ENCODE data around the gene DBX1.

Gene DBX1

DNA sequence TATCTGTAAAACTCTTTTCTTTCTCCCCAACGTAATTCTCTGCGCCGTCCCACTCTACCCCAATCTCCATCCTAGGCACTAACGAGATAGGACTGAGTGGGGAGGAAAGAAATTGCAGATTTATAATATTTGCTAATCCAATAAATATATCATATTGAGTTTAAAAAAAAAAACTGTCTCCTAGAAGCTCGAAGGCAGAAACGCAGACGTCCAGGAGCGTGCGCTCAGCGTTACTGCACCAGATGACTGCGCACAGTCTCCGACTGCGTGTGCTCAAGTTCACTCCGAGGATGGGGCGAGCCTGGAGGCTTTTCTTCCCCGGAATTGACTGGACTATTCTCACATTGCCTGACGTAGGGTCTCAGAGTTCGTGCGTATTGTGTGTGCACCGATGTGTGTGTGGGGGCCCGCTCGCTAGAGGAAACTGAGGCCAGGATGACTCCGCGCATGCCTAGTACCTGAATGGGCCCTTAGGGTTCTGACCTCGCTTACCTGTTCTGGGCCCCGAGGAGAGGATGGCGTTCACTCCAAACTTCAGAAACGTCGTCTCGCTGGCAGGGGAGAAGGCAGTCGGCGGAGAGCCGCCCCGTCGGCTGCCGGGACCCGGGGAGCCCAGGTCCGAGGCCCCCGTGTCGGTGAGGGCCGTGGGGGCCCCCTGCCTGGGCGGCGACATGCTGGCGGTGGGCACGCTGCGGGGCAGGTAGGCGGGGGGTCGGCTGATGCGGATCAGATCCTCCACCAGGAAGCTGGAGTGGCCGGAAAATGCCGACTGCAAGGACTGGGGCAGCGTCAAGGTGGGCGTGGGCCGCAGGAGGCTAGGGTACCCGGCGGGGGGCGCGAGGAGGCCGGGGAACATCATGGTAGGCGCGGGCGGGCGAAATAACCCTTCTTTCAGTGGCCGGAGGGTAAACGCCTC, 551 bp downstream of the DBX1 start:
- no peak overlapping the region for H3K27ac ChIP-seq
- no peaks in the 10 kb centered on the region for H3K36me3 ChIP-seq (replicated peaks)
- in situ Hi-C loops (cut with HindIII; ENCODE audit: low pct_ligation_motif_present, low sequenced_read_pairs): no loop called here
- no peak for DNase-seq
- no peak for TF ChIP-seq CTCF (IDR thresholded peaks at IDR 0.05; ENCODE audit: low read depth, low read length, missing control alignments)
- peaks cover 87% of the 10 kb centered on the region for H3K27me3 ChIP-seq (replicated peaks)
- H3K4me3 ChIP-seq (ENCODE audit: low read depth, low read length): no peak overlapping the region

GRCh38 chr11:20158597-20159257, 1.5 kb downstream of the DBX1 start:
- Histone ChIP-seq H3K4me3 (ENCODE audit: low read depth, low read length) (no peak overlapping the region), H3K27me3 (replicated peaks) (peaks cover 83% of the 10 kb centered on the region), H3K27ac (no peak overlapping the region), H3K36me3 (replicated peaks) (no peaks in the 10 kb centered on the region)
- TF ChIP-seq CTCF (IDR thresholded peaks at IDR 0.05; ENCODE audit: low read depth, low read length, missing control alignments): no peak
- in situ Hi-C loops (cut with HindIII; ENCODE audit: low pct_ligation_motif_present, low sequenced_read_pairs): no loop called here
- DNase-seq: peak; percentile 55

DNA sequence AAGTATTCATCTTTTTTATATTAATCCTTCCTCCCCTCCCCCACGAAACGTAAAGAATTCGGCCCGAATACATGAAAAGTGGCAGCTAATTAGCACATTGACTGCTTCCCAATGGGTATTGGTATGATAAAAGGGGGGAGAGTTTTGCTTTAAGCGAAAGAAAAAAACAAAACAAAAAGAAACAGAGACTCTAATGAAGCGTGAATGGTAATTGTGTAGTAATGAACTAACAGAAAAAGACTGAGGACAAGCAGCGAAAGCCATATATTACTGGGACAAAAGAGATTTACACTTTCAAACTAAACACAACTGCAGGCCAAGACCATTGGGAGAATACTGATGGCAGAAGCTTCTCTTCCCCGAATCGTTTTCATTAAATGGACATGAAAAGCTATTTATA, 2.5 kb downstream of the DBX1 start:
- TF ChIP-seq CTCF (IDR thresholded peaks at IDR 0.05; ENCODE audit: low read depth, low read length, missing control alignments): no peak
- DNase-seq: no peak
- Histone ChIP-seq H3K27me3 (replicated peaks) (peaks cover 76% of the 10 kb centered on the region), H3K4me3 (ENCODE audit: low read depth, low read length) (no peak overlapping the region), H3K36me3 (replicated peaks) (no peaks in the 10 kb centered on the region), H3K27ac (no peak overlapping the region)
- in situ Hi-C loops (cut with HindIII; ENCODE audit: low pct_ligation_motif_present, low sequenced_read_pairs): no loop called here

DNA sequence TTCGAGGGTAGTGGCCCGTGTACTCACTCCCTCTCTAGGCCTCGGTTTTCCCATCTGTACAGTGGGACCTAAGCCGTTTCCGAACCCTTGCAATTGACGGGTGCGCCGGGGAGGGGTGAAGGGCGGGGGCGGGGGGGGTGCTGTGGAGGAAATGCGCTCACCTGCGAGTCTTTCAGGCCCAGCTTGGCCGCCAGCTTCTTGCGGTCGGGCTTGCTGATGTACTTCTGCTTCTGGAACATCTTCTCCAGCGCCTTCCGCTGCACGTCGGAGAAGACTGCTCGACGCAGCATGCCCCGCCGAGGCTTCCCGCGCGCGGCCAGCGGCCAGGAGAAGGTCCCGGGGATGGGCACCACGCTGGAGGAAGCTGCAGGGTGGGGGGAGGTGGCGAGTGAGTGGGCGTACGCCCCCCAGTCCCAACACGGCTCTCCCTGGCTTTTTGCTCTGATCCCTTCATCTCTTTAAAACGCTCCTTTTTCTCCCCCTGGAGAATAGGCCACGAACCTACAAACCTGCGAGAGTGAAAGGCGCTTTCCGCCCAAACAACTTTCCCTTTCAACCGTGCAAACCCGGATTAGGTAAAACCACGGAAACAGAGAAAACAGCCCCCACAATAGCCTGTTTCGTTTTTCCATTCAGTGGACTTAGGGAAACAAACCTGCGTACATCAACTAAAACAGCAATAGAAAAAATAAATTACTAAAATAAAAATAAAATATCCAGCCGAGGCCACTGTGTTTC, 3.2 kb downstream of the DBX1 start:
- no peak for TF ChIP-seq CTCF (IDR thresholded peaks at IDR 0.05; ENCODE audit: low read depth, low read length, missing control alignments)
- no peak for DNase-seq
- peaks cover 71% of the 10 kb centered on the region for H3K27me3 ChIP-seq (replicated peaks)
- H3K36me3 ChIP-seq (replicated peaks): no peaks in the 10 kb centered on the region
- no peak overlapping the region for H3K27ac ChIP-seq
- in situ Hi-C loops (cut with HindIII; ENCODE audit: low pct_ligation_motif_present, low sequenced_read_pairs): no loop called here
- H3K4me3 ChIP-seq (ENCODE audit: low read depth, low read length): no peak overlapping the region

DNA sequence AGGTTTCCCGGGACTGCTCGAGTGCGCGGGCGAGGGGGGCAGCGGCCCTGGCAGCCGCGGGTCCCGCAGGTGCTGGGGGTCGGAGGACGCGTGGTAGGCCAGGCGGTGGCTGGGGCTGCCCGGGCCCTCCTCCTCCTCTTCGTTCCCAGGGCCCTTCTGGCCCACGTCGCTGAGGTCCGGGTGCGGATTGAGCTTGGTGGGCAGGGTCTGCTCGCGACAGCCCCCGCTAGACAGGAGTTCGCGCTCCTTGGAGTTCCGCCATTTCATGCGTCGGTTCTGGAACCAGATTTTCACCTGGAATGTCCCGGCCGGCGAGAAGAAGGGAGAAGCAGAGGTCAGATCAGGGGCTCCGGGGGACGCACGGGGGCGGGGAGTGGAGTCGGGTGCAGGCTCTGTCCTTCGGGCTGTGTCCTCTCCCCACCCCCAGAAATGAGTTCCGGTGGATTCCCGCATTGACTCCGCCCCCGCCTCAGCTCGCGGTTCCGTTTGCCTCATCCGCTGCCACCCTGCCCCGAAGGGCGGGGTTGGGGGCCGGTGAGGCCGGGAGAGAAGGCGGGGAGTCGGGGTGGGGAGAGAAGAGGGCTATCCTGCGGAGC, 3.9 kb downstream of the DBX1 start:
- no peaks in the 10 kb centered on the region for H3K36me3 ChIP-seq (replicated peaks)
- no peak overlapping the region for H3K27ac ChIP-seq
- H3K4me3 ChIP-seq (ENCODE audit: low read depth, low read length): no peak overlapping the region
- in situ Hi-C loops (cut with HindIII; ENCODE audit: low pct_ligation_motif_present, low sequenced_read_pairs): no loop called here
- H3K27me3 ChIP-seq (replicated peaks): peaks cover 64% of the 10 kb centered on the region
- DNase-seq: no peak
- no peak for TF ChIP-seq CTCF (IDR thresholded peaks at IDR 0.05; ENCODE audit: low read depth, low read length, missing control alignments)
